ENCODE measurements around the gene TMEM263.
"Not testable (repeated sequence)": the region's sequence is repeated elsewhere in the genome, so short reads cannot be mapped to it uniquely, and the experiment has no call there.

Gene TMEM263

GRCh38 chr12:106986135-106986534 is 30.4 kb downstream of the TMEM263 start:
- DNase-seq (ENCODE audit: low read depth, low spot score) = no peak

- peak; percentile 96 for DNase-seq (ENCODE audit: low read depth, low spot score)
Observed at GRCh38 chr12:106986625-106987389, 31.1 kb downstream of the TMEM263 start, which contains the start of gene MTERF2. Gene MTERF2, minus strand, starts transcription at chr12:106987146. Its CDS starts 8,432 bp downstream, at chr12:106978714.

- peak; percentile 74 for DNase-seq (ENCODE audit: low read depth, low spot score)
Observed at GRCh38 chr12:106987846-106988245, 32.1 kb downstream of the TMEM263 start.

- no peak for DNase-seq (ENCODE audit: low read depth, low spot score)
Observed at GRCh38 chr12:106994579-106995220, 39.0 kb downstream of the TMEM263 start.

- not testable (repeated sequence) for DNase-seq (ENCODE audit: low read depth, low spot score)
Observed at GRCh38 chr12:106996102-106996501, 40.4 kb downstream of the TMEM263 start.

GRCh38 chr12:106997916-106998315 is 42.2 kb downstream of the TMEM263 start:
- DNase-seq (ENCODE audit: low read depth, low spot score) = no peak

GRCh38 chr12:106999446-106999845 is 43.7 kb downstream of the TMEM263 start:
- no peak for DNase-seq (ENCODE audit: low read depth, low spot score)

GRCh38 chr12:107002665-107003064 is 47.0 kb downstream of the TMEM263 start:
- DNase-seq (ENCODE audit: low read depth, low spot score) = not testable (repeated sequence)

- DNase-seq (ENCODE audit: low read depth, low spot score) = no peak
Observed at GRCh38 chr12:107007411-107007810, 51.7 kb downstream of the TMEM263 start.

- DNase-seq (ENCODE audit: low read depth, low spot score) = no peak
Observed at GRCh38 chr12:107011519-107011918, 55.8 kb downstream of the TMEM263 start.

- no peak for DNase-seq (ENCODE audit: low read depth, low spot score)
Observed at GRCh38 chr12:107012736-107013425, 57.2 kb downstream of the TMEM263 start.

GRCh38 chr12:107014055-107014454 is 58.3 kb downstream of the TMEM263 start:
- DNase-seq (ENCODE audit: low read depth, low spot score) = peak; percentile 13

- DNase-seq (ENCODE audit: low read depth, low spot score) = no peak
Observed at GRCh38 chr12:107017042-107017441, 61.3 kb downstream of the TMEM263 start.

GRCh38 chr12:107019546-107019945 is 63.8 kb downstream of the TMEM263 start:
- no peak for DNase-seq (ENCODE audit: low read depth, low spot score)
